Activated naive CD4-positive, alpha-beta T cell treated with anti-CD3 and anti-CD28 coated beads, Interleukin-2, amount 50 U/mL, for 24 hours (primary cell): ENCODE results near the gene ATG10.
A peak's percentile ranks its signal among the peaks of the same experiment; 100 is the strongest.
"Not testable (repeated sequence)": the region's sequence is repeated elsewhere in the genome, so short reads cannot be mapped to it uniquely, and the experiment has no call there.

Experiments
- H3K27ac Mint-ChIP-seq: one replicate; pipeline ENCODE4 v1.8.0; 2021; ENCODE audit warnings: mild to moderate bottlenecking, mixed read lengths
- H3K27me3 Mint-ChIP-seq: one replicate; pipeline ENCODE4 v1.8.0; 2021; ENCODE audit warnings: mixed read lengths
- H3K36me3 Mint-ChIP-seq: one replicate; pipeline ENCODE4 v1.8.0; 2021; ENCODE audit warnings: mixed read lengths
- H3K4me1 Mint-ChIP-seq: one replicate; pipeline ENCODE4 v1.8.0; 2021; ENCODE audit warnings: mixed read lengths
- H3K4me3 Mint-ChIP-seq: one replicate; pipeline ENCODE4 v1.8.0; 2021; ENCODE audit warnings: mild to moderate bottlenecking, mixed read lengths
- H3K9me3 Mint-ChIP-seq: one replicate; pipeline ENCODE4 v1.8.0; 2021; ENCODE audit warnings: mixed read lengths

The ATG10 gene

DNA sequence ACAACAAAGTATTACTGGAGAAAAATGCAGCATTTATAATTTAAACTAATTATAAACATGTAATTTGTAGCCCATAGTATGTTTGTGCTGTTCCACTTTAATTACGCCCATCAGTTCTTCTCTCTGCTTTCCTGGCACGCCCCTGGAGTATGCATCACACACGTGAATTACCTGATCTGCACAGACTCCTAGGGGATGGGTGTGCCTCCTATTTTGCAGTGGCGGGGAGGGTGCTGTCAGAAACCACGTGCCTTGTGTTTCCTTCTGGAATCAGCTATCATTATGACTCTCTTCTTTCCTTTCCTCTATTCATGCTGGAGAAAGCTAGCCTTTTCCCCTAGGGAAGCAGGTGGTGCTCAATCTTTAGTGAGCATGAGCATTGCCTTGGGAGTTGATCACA, 263.1 kb downstream of the ATG10 start:
- no peaks in the 10 kb centered on the region for H3K9me3 Mint-ChIP-seq
- H3K4me1 Mint-ChIP-seq = no peaks in the 10 kb centered on the region
- H3K36me3 Mint-ChIP-seq = no peaks in the 10 kb centered on the region
- no peak overlapping the region for H3K27ac Mint-ChIP-seq
- no peaks in the 10 kb centered on the region for H3K27me3 Mint-ChIP-seq
- no peak overlapping the region for H3K4me3 Mint-ChIP-seq

DNA sequence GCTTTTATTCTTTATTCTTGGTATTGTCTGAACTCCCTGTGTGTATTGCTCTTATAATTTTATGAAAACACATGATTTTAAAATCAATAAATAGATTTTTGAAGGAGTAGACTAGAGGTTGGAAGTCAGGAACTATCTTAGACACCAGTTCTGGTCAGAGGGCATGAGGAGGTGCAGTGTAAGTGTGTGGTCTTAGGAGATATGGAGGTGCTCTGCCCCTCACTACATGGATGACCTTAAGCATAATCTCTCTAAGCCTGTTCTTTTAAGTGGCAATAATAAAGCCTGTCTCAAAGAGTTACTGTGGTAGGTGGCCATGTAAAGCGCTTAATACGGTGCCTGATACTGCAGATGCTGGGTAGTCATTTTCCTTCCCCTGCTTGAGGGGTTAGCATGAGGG, 272.3 kb downstream of the ATG10 start:
- Mint-ChIP-seq H3K9me3 (peaks cover 10% of the 10 kb centered on the region), H3K4me1 (no peaks in the 10 kb centered on the region), H3K4me3 (no peak overlapping the region), H3K27me3 (no peaks in the 10 kb centered on the region), H3K36me3 (peaks cover 9% of the 10 kb centered on the region), H3K27ac (no peak overlapping the region)

DNA sequence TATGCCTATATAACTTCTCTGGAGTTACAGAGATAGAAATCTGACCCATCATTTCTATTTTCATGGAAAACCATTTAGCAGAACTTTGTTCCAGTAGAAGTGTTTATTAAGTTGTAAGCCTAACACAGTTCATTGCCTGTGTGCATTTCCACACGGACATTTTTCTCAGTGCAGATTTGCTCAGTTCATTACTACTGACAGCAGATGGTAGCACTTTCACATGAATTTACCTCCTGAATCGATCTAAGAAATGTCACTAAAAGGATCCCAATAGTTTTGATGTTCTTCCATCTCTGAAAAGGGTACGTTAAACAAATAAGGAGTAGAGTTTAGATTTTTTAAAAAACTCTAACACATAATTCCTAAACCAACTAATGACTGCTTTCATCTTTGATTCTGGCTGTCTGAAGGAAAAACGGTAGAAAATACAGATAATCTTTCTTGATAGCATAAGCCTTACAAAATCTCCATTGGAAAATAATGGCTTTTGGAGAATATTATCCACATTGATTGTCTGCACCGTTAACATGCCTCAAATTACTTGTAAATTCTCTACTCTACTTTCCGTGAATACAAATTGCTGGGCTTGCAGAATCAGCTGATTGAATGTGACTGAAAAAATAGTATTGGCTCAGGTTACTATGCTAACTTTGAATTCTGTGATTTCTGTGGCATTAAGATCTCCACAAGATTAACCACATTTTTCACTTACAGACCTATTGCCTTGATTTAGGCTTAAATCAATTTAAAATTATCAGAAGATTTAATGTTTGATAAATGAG, 273.2 kb downstream of the ATG10 start:
- peaks cover 9% of the 10 kb centered on the region for H3K36me3 Mint-ChIP-seq
- no peak overlapping the region for H3K27ac Mint-ChIP-seq
- no peaks in the 10 kb centered on the region for H3K4me1 Mint-ChIP-seq
- no peaks in the 10 kb centered on the region for H3K27me3 Mint-ChIP-seq
- H3K9me3 Mint-ChIP-seq = peaks cover 10% of the 10 kb centered on the region
- H3K4me3 Mint-ChIP-seq = no peak overlapping the region

DNA sequence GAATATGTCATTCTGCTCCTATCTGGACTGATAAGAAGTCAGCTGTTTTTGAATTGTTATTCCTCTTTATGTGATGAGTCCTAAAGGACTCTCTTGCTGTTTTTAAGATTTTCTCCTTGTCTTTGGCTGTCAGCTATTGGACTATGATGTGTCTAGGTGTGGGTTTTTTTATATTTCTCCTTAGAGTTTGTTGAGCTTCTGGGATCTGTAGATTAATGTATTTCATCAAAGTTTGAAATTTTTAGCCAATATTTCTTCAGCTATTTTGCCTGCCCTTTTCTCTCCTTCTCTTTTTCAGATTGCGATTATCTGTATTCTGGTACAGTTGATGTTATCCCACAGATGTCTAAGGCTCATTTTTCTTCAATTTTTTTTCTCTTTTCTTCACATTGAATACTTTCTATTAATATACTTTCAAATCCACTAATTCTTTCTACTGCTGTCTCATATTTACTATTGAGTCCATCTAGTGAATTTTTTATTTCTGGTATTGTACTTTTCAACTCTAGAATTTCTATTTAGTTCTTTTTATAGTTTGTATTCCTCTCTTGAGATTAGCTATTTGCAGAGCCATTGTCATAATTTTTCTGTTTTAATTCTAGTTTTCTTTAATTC, 275.2 kb downstream of the ATG10 start:
- H3K4me1 Mint-ChIP-seq = no peaks in the 10 kb centered on the region
- no peak overlapping the region for H3K4me3 Mint-ChIP-seq
- H3K27me3 Mint-ChIP-seq = no peaks in the 10 kb centered on the region
- peaks cover 9% of the 10 kb centered on the region for H3K36me3 Mint-ChIP-seq
- H3K27ac Mint-ChIP-seq = no peak overlapping the region
- peaks cover 10% of the 10 kb centered on the region for H3K9me3 Mint-ChIP-seq

DNA sequence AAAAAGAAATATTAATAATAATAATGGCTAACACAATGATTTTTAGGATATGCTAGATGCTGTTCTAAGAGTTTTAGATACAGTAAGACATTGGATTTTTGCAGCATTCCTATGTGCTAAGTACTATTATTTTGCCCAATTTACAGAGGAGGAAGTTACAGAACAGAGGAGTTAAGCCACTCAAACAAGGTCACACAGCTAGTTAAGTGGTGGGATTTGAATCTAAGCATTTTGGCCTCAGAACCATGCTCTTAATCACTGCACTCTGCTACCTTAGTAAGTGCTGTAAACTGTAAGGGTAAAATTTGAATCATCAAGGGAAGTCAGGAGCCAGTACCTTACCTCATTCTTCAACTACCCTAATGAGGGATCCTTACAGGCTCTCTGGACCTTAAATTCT, 280.9 kb downstream of the ATG10 start:
- H3K4me3 Mint-ChIP-seq = no peak overlapping the region
- H3K4me1 Mint-ChIP-seq = no peaks in the 10 kb centered on the region
- peaks cover 7% of the 10 kb centered on the region for H3K36me3 Mint-ChIP-seq
- H3K9me3 Mint-ChIP-seq = no peaks in the 10 kb centered on the region
- H3K27ac Mint-ChIP-seq = no peak overlapping the region
- H3K27me3 Mint-ChIP-seq = no peaks in the 10 kb centered on the region

DNA sequence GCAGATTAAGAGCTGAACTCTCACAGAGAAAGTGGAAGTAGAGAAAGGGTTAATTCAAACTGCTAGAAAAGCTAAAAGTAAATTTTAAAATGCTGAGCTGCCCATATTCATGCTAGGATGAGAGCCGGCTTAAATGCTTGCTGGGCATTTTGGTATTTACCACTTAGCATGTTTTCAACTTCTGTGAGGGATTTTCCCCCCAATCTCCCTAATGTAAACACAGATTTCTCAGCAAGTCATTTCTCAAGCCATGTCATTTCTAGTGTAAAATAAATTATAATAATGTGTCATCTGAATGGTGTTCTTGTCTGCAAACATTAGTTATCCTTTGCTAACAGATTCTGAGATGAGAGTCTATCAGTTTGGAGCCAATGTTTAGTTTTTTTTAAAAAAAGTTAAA, 284.0 kb downstream of the ATG10 start:
- H3K4me3 Mint-ChIP-seq = no peak overlapping the region
- H3K4me1 Mint-ChIP-seq = no peaks in the 10 kb centered on the region
- H3K36me3 Mint-ChIP-seq = peaks cover 6% of the 10 kb centered on the region
- H3K27ac Mint-ChIP-seq = no peak overlapping the region
- no peaks in the 10 kb centered on the region for H3K9me3 Mint-ChIP-seq
- H3K27me3 Mint-ChIP-seq = no peaks in the 10 kb centered on the region

DNA sequence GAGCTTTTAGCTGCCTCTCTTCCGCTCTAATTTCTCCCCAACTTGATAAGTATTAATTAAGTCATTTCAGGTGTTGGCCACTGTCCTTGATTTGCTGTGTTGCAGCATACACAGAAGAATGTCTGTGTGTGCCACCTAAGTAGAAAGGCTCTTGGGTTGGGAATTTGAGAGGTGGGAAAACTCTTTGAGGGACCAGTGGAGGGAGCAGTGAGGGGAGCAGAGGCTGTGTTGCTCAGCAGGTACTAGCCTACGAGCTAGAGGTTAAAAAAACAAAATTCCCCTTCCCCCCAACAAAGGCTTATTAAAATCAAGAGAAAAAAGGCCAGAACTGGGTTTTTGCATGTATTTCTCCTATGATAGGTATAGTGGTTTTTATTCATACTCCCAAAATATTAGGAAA, 285.4 kb downstream of the ATG10 start:
- no peak overlapping the region for H3K27ac Mint-ChIP-seq
- peaks cover 6% of the 10 kb centered on the region for H3K36me3 Mint-ChIP-seq
- no peak overlapping the region for H3K4me3 Mint-ChIP-seq
- H3K27me3 Mint-ChIP-seq = no peaks in the 10 kb centered on the region
- H3K4me1 Mint-ChIP-seq = no peaks in the 10 kb centered on the region
- H3K9me3 Mint-ChIP-seq = no peaks in the 10 kb centered on the region

DNA sequence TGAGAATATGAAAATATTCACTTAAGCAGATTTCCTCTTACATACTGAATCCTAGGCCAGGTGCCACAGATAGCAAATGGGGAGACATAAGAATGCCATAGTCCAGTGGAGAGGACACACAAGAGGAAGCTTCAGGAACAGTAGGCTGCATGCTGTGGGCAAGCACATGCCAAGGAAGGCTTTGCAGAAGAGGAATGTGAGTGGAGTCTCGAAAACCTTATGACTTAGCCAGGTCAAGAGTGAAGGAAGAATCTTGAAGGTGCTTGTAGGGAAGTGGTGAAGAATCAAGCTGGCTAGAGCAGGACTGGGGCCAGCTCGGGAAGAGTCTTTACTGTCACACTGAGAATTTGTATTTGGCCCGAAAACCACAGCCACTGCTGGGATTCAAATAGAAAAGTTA, 285.9 kb downstream of the ATG10 start:
- peaks cover 6% of the 10 kb centered on the region for H3K36me3 Mint-ChIP-seq
- no peak overlapping the region for H3K4me3 Mint-ChIP-seq
- no peaks in the 10 kb centered on the region for H3K9me3 Mint-ChIP-seq
- no peaks in the 10 kb centered on the region for H3K4me1 Mint-ChIP-seq
- no peak overlapping the region for H3K27ac Mint-ChIP-seq
- H3K27me3 Mint-ChIP-seq = no peaks in the 10 kb centered on the region

DNA sequence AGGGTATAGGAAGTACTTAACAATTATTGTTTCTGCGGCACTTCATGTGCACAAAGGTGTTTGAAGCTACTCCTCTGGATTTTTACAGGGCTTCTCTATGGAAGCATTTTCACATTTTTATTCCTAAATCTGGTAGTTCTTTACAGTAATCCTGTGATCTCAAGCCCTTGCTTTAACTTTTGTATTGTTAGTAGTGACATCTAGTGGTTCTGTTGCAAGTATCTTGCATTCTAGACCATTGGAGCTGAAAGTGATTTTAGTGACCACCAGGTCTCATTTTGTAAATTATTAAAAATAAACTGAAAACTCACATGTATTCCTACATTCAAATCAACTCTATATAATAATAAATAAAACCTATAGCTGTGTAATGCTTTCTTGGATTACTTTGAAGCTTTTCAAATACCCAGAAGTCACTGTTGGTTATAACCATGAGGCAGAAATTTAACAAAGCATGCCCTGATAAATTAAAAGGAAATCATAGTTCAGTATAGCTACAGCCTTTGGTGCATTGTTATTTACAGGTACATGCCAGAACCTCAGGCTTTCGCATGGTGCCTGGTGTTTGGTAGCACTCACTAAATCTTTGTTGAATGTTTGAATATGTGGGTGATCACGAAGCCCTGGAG, 287.5 kb downstream of the ATG10 start:
- H3K36me3 Mint-ChIP-seq = peaks cover 4% of the 10 kb centered on the region
- H3K4me3 Mint-ChIP-seq = no peak overlapping the region
- H3K27me3 Mint-ChIP-seq = no peaks in the 10 kb centered on the region
- H3K4me1 Mint-ChIP-seq = no peaks in the 10 kb centered on the region
- no peaks in the 10 kb centered on the region for H3K9me3 Mint-ChIP-seq
- H3K27ac Mint-ChIP-seq = no peak overlapping the region

DNA sequence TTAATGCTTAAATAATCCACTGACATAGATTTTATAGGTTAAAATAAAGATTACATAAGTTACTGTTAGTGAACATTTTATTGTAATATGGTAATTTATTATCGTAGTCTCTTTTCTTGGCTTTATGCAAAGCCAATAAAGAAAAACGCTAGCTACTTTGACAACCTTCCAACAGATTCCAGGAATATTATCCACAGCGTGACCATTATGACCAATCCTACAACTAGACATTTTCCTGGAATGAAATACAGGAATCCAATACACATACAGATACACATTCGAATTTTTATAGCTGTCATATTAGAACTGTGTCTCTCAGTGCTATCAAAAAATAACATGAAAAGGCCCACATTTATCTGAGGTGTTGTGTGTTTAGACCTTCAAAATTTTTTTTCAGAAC, 293.2 kb downstream of the ATG10 start:
- Mint-ChIP-seq H3K4me1 (no peaks in the 10 kb centered on the region), H3K27ac (no peak overlapping the region)

DNA sequence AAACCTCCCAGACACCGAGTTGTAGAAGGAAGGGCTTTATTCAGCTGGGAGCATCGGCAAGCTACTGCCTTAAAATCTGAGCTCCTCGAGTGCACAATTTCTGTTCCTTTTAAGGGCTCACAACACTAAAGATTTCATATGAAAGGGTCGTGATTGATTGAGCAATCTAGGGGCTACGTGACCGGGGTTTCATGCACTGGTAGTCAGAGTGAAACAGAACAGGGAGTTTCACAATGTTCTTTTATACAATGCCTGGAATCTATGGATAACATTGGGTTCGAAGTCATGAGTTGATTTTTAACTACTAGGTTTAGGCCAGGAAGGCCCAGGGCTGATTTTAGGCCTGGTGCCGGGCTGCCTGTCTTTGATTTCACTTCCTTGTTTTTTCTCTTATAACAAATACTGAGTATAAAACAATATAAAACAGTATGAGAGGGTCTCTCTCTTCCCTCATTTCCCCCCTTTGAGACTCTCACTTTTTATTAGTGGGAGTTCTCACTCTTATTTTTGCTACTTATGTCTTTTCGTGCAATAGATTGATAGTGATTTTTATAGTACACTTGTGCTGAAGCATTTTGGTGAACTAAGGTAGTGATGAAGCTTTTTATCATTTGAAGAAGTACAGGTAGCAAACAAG, 295.6 kb downstream of the ATG10 start:
- H3K36me3 Mint-ChIP-seq = peaks cover 18% of the 10 kb centered on the region
- H3K27ac Mint-ChIP-seq, H3K4me3 Mint-ChIP-seq, H3K4me1 Mint-ChIP-seq, H3K27me3 Mint-ChIP-seq, H3K9me3 Mint-ChIP-seq: not testable (repeated sequence)

More for the DNA sequence above, 293.2 kb downstream of the ATG10 start:
- Mint-ChIP-seq H3K36me3 (peaks cover 16% of the 10 kb centered on the region), H3K4me3 (no peak overlapping the region), H3K27me3 (no peaks in the 10 kb centered on the region), H3K9me3 (no peaks in the 10 kb centered on the region)

DNA sequence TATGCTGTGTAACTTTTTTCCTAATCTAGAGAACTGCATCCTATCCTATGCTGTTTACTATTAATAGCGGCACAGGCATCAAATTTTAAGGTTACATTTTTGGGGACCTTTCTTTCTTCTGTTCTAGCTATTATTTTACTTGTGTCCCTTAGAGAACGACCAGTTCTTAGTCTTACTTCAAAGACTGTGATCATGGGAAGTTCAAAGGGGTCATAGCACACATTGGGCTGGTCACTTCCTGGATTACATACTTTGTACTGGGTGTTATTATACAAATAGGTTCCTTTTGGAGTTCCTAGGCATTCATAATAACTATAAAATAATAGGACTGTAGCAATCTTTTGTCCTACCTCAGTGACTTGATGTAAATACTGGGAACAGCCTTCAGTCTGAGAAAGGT, 297.5 kb downstream of the ATG10 start:
- not testable (repeated sequence) for H3K9me3 Mint-ChIP-seq
- H3K36me3 Mint-ChIP-seq = peaks cover 30% of the 10 kb centered on the region

DNA sequence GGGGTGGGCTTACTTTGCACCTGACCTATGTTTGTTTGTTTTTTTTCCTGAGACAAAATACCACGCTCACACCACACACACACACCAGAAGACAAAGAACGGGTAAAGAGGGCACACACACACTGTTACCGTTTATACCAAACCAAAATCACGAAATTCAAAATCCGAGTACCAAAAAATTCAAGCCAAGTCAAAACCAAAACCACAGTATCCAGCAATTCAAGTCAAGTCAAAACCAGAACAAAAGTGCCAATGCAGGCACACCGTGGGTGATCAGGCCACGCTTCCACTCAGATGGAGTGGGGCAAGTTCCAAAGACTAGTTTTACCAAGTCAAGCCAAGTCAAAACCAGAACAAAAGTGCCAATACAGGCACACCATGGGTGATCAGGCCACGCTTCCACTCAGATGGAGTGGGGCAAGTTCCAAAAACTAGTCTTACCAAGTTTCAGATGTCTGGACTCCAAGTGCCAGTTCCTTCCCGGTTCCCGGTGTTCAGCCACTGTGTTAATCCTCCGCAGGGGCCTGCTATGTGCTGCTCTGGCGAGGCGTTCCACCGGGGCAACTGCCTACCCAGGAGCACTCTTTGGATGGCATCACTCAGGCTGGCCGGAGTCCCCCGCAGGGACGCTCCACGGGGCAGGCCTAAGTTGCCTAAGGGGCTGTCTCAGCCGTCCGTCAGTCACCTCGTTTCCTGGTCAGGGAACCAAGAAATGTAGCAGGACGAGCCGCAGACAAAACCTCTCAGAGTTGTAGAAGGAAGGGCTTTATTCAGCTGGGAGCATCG, 300.9 kb downstream of the ATG10 start:
- not testable (repeated sequence) for H3K9me3 Mint-ChIP-seq, H3K27ac Mint-ChIP-seq, H3K27me3 Mint-ChIP-seq
- Mint-ChIP-seq H3K36me3 (peaks cover 51% of the 10 kb centered on the region), H3K4me1 (peaks cover 42% of the 10 kb centered on the region), H3K4me3 (peak overlapping the region; percentile 45)

More for the DNA sequence above, 297.5 kb downstream of the ATG10 start:
- H3K27ac Mint-ChIP-seq, H3K4me3 Mint-ChIP-seq, H3K27me3 Mint-ChIP-seq: not testable (repeated sequence)
- H3K4me1 Mint-ChIP-seq = peaks cover 18% of the 10 kb centered on the region

DNA sequence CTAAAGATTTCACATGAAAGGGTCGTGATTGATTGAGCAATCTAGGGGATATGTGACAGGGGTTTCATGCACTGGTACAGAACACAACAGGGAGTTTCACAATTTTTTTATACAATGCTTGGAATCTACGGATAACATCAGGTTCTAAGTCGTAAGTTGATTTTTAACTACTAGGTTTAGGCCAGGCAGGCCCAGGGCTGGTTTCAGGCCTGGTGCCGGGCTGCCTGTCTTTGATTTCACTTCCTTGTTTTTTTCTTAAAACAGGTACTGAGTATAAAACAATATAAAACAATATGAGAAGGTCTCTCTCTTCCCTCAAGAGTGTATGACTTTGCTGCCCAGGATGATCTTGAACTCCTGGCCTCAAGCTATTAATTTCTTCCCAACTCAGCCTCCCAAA, 301.6 kb downstream of the ATG10 start:
- H3K36me3 Mint-ChIP-seq = peaks cover 54% of the 10 kb centered on the region
- not testable (repeated sequence) for H3K27ac Mint-ChIP-seq, H3K9me3 Mint-ChIP-seq, H3K4me3 Mint-ChIP-seq, H3K27me3 Mint-ChIP-seq
- peaks cover 44% of the 10 kb centered on the region for H3K4me1 Mint-ChIP-seq
